ENCODE results near the gene HYCC1.

GRCh38 chr7:23002698-23003097, 11.2 kb downstream of the HYCC1 start:
- TF ChIP-seq, protein P1, sequence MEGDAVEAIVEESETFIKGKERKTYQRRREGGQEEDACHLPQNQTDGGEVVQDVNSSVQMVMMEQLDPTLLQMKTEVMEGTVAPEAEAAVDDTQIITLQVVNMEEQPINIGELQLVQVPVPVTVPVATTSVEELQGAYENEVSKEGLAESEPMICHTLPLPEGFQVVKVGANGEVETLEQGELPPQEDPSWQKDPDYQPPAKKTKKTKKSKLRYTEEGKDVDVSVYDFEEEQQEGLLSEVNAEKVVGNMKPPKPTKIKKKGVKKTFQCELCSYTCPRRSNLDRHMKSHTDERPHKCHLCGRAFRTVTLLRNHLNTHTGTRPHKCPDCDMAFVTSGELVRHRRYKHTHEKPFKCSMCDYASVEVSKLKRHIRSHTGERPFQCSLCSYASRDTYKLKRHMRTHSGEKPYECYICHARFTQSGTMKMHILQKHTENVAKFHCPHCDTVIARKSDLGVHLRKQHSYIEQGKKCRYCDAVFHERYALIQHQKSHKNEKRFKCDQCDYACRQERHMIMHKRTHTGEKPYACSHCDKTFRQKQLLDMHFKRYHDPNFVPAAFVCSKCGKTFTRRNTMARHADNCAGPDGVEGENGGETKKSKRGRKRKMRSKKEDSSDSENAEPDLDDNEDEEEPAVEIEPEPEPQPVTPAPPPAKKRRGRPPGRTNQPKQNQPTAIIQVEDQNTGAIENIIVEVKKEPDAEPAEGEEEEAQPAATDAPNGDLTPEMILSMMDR (IDR thresholded peaks at IDR 0.05), result no peak
- no peak for TF ChIP-seq POLR2A (IDR thresholded peaks at IDR 0.05)

Measured in lower leg skin (tissue), 3 donors.